IPS-NIHi7 (cell line): ENCODE measurements around the gene COTL1.
A peak's percentile ranks its signal among the peaks of the same experiment; 100 is the strongest.
"Not testable (repeated sequence)": the region's sequence is repeated elsewhere in the genome, so short reads cannot be mapped to it uniquely, and the experiment has no call there.

Source experiments
- DNase-seq: peaks from one replicate; pipeline ENCODE4 v3.0.0; 2012; ENCODE audit warnings: mixed read lengths; ENCODE audit errors: extremely low spot score

COTL1 gene

DNA sequence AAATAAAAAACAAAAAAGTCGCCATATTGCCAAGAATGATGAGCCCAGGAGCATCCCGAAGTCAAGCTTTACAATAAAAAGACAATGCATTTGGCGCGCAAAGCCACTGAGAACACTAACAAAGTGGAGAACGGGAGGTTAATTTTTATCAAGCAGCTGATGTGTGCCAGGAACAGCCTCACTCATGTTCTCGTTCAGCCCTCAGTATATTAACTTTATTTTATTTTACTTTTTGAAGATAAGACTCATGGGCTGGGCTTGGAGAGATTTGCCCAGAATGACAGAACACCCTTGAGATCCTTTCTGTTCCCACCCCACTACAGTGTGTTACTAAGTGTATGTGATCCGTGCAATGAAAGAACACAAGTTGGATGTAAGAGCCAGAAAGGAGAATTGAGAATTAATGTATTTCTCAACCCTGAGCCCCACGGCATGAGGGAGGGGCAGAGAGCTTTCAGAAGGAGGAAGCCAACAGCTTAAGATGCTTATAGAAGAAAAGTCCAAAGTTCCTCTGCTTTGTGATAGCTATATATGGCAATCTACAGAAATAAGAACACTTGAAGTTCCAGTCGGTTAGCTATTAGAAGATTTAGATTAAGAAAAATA is 48.4 kb downstream of the COTL1 start:
- no peak for DNase-seq

GRCh38 chr16:84568066-84568465 is 49.8 kb downstream of the COTL1 start:
- no peak for DNase-seq

GRCh38 chr16:84567286-84567962 is 50.5 kb downstream of the COTL1 start:
- no peak for DNase-seq

GRCh38 chr16:84566545-84567257 is 51.2 kb downstream of the COTL1 start:
- no peak for DNase-seq

GRCh38 chr16:84565669-84566495 is 52.0 kb downstream of the COTL1 start:
- no peak for DNase-seq

DNA sequence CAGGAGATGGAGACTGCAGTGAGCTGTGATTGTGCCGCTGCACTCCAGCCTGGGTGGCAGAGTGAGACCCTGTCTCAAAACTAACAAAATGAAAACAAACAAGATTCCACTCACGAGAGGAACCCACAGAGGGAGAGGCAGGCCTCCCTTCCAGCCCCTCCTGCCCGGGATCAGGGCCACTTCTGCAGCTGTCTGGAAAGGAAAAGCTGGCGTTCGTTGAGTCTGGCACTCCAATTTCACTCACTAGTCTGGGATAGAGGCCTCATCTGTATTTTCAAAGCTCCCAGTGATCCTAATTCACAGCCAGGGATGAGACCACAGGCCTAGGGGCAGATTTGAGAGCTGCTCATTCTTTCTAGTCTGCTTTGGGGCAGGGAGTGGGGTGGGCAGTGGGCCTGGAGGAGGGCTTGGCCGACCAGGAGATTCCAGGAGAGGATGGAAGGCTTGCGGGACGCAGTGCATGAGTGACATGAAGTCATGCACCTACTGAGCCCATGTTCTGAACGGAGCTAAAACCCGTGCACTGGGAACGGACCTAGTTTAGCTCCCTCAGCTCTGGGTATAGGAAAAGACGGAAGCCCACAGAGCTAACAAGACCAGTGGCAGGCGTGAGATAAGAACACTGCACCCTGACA is 54.0 kb downstream of the COTL1 start:
- DNase-seq = no peak

DNA sequence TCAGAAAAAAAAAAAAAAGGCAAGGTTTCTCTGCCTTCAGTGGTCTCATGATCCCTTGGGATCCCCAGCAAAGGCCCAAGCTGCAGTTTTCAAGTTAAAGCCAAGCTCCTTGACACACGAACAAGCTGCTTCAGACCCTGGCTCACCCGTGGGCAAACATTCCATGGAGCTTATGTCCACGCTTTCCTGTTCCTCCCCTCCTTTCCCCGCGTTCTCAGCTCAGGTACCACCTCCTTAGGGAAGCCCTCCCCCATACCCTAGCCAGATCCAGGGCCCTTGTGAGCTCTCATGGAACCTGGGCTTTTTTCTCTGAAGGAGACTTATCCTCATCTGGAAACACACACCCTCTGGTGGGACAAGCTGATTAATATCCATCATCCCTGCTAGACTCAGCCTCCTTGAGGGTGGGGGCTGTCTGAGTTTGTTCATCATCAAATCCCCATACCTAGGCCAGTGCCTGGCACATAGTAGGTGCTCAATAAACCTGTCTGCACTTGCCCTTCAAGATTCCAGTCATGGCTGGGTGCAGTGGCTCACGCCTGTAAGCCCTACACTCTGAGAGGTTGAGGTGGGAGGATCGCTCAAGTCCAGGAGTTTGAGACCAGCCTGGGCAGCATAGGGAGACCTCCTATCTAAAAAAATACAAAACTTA is 54.7 kb downstream of the COTL1 start:
- DNase-seq = no peak

DNA sequence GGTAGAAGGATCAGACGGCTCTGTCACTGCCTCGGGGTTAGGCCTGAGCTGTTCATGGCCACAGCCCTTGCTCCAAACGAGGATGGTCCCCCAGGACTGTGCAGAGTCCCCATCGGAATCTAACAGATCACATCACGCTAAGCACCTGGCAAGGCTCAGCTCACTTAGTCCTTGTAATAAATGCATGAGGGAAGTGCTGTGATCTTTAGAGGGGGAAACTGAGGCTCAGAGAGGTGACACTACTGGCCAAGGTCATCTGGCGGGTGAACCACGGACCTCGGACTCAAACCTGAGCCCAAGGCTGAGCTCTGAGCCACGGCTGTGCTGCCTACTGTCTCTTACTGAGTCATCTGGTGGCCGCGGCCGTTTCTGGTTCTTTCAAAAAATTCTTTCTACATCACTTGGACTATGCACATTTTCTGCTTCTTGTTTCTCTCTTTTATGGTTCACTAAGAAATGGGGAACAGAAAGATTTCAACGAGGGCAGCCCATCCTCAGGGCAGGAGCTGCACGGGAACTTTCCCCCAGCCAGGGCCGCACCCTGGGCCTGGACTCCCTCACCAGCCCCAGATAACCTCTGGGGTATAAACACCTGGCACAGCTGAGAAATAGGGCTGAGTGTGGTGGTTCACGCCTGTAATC is 55.6 kb downstream of the COTL1 start:
- DNase-seq = no peak

GRCh38 chr16:84561291-84561690 is 56.6 kb downstream of the COTL1 start:
- no peak for DNase-seq

DNA sequence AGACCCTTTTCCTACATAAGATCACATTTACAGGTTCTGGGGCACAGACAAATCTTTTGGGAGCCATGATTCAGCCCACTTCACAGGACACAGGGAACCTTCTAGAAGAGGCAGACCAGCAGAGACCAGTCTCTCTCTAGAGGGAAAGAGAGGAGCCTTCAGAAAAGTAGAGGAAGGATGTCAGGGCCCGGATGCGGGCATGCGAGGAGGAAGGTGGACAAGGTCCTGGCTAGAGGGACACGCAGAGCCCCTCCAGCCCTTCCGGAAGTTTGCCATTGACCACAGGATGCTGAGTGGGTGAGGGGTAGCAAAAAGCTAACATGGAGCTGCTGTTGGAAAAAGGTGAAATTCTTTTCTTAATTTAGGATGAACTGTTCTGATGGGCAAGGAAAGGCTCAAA is 57.6 kb downstream of the COTL1 start:
- no peak for DNase-seq

DNA sequence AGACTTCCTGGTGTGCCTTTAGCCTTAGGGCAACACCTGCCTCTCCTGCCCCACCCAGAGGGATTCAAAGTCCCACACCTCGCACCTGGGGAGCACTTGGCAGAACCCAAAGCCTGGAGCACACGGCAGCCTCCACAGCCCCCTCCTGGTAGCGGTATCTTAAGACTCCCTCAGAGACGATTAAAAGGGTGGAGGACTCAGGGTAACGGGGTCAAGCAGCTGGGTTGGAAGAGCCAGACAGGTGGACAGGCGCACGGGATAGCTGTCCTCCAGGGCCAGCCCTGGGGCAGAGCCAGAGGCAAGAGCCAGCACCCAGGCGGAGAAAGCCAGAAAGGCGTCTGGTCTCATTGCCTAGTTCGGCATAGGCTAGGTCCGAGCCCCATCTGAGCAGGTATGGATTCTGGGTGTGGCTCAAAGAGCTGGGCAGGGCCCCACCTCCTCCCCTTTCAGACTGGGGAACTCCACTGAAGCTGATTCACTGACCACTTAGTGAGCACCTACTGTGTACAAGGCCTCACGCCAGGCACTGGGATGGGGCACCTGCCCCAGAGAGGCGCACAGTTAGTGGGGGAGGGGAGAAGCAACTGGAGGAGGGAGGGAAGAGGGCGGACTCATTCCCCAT is 58.5 kb downstream of the COTL1 start:
- DNase-seq = peak; percentile 54

GRCh38 chr16:84558850-84559249 is 59.0 kb downstream of the COTL1 start:
- not testable (repeated sequence) for DNase-seq

- DNase-seq = no peak
These were observed 60.4 kb downstream of the COTL1 start for GRCh38 chr16:84557504-84557903.

DNA sequence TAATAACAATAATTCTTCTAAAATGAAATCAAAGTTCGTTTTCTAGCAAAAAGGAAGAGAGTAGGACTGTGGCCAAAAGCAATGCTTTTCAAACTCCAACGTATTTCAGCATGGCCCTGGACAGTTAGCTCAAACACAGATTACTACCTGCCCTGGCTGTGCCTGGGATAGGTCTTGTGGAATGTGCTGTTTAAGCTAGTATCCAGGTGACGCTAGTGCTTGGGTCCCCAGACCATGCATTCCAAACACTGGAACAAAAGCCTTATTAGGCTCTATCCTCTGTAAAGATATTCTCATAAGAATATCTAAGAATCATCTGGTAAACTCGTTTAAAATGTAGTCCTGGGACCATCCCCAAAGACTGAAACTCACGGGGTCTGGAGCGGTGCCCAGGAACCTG is 60.8 kb downstream of the COTL1 start:
- no peak for DNase-seq

GRCh38 chr16:84555418-84556196 is 62.3 kb downstream of the COTL1 start:
- DNase-seq = no peak

DNA sequence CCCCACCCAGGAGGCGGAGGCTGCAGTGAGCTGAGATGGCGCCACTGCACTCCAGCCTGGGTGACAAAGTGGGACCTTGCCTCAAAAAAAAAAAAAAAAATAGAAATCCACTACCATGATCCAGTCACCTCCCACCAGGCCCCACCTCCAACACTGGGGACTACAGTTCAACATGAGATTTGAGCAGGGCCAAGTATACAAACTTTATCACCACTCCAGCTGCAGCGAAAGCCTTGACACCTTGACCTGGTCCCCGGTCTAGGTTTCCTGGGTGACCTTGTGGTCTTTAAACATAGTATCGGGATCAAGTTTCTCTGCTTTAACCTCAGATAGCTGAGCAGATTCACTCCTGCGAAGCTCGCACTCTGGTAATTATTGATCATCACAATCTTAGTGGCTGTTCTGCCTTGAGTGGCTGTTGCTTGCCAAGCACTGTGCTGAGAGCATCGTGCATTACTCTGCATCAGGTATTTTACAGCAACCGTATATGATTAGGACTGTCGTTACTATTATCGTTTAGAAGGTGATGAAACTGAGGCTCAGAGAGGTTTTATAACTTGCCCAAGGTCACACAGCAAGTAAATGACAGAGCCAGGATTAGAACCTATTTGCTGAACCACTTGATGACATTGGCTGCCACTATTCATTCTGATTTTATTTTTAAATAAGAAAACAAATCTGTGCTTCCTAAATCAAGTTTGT is 63.1 kb downstream of the COTL1 start:
- no peak for DNase-seq

GRCh38 chr16:84553873-84554399 is 63.9 kb downstream of the COTL1 start:
- no peak for DNase-seq

- no peak for DNase-seq
These were observed 65.7 kb downstream of the COTL1 start for GRCh38 chr16:84552135-84552534.

DNA sequence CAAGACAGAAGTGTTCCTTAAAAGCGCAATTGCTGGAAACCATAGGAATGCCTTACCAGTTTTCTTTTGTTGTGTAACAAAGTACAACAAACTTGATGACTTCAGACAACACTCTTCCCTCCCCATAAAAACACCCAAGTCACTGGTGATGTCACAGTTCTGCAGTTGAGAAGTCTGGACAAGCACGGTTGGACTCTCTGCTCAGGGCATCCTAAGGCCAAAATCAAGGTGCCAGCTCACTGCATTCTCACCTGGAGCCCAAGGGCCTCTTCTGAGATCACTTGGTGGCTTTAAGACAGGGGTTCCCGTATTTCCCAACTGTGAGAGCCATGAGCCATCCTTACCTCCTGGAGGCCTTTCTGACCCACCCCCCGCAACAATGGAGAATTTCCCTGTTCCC is 67.8 kb downstream of the COTL1 start:
- DNase-seq = no peak
